Measurements from ENCODE around the gene DOK1. TPM values are rescaled to one million over a fixed set of nuclear protein-coding genes. Genes with fewer than 3 reads are reported as not detected.

The DOK1 gene
- total and polyA plus RNA-seq, 10 donors = 19.9 to 59.1 (median 39.7) TPM

DNA sequence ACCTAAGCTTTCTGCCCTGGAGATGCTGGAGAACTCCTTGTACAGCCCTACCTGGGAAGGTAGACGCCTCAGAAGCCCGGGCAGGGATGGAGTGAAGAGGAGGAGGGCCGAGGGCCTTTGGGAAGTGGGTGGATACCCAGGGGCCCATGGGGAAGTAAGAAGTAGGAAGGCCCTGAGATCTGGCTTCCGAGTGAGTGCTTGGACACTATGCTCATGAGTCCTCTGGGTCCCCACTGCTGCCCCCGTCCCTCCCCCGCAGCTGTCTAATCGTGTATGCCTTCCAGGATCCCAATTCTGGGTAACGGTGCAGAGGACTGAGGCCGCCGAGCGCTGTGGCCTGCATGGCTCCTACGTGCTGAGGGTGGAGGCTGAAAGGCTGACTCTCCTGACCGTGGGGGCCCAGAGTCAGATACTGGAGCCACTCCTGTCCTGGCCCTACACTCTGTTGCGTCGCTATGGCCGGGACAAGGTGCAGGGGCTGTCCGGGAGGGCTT lies 1.1 kb downstream of the DOK1 start:
- DNase-seq = peak; percentile 86
- Histone ChIP-seq H3K4me3 (peak overlapping the region; percentile 75 to 99 (median 86)), H3K27me3 (replicated peaks in 1 of 7) (no peaks in the 10 kb centered on the region), H3K27ac (peak overlapping the region; percentile 80 to 96 (median 92)), H3K36me3 (peaks cover 0 to 25% (median 9%) of the 10 kb centered on the region in 6 donors), H3K4me1 (peaks cover 7 to 74% (median 35%) of the 10 kb centered on the region in 6 donors), H3K9me3 (no peaks in the 10 kb centered on the region)
- WGBS, 5 donors = 42 to 80% (median 60%) methylated on average over 1 to 17 of the region's 17 CpGs
- intact Hi-C loops (cut with DNase I; ENCODE audit: low total_unique reads) = no loop called here
- TF ChIP-seq POLR2AphosphoS5 (IDR thresholded peaks at IDR 0.05) = no peak
- TF ChIP-seq POLR2A (IDR thresholded peaks at IDR 0.05) = no peak
- TF ChIP-seq, protein P1, sequence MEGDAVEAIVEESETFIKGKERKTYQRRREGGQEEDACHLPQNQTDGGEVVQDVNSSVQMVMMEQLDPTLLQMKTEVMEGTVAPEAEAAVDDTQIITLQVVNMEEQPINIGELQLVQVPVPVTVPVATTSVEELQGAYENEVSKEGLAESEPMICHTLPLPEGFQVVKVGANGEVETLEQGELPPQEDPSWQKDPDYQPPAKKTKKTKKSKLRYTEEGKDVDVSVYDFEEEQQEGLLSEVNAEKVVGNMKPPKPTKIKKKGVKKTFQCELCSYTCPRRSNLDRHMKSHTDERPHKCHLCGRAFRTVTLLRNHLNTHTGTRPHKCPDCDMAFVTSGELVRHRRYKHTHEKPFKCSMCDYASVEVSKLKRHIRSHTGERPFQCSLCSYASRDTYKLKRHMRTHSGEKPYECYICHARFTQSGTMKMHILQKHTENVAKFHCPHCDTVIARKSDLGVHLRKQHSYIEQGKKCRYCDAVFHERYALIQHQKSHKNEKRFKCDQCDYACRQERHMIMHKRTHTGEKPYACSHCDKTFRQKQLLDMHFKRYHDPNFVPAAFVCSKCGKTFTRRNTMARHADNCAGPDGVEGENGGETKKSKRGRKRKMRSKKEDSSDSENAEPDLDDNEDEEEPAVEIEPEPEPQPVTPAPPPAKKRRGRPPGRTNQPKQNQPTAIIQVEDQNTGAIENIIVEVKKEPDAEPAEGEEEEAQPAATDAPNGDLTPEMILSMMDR (IDR thresholded peaks at IDR 0.05 in 8 of 11, conservative IDR thresholded peaks at IDR 0.05 in 3 of 11) = no peak

- DNase-seq = no peak
Measured at GRCh38 chr2:74556159-74556558, 1.6 kb downstream of the DOK1 start.

GRCh38 chr2:74556831-74557370 lies 2.4 kb downstream of the DOK1 start:
- H3K27ac ChIP-seq = peak overlapping the region in 3 of 8 donors; percentile 90 to 96 (median 93)
- no peaks in the 10 kb centered on the region for H3K27me3 ChIP-seq (replicated peaks in 1 of 7)
- no peaks in the 10 kb centered on the region for H3K9me3 ChIP-seq
- H3K36me3 ChIP-seq = peaks cover 0 to 25% (median 9%) of the 10 kb centered on the region in 6 donors
- no peak overlapping the region for H3K4me3 ChIP-seq
- H3K4me1 ChIP-seq = peaks cover 7 to 74% (median 35%) of the 10 kb centered on the region in 6 donors
- intact Hi-C loops (cut with DNase I; ENCODE audit: low total_unique reads) = no loop called here
- TF ChIP-seq, protein P1 (IDR thresholded peaks at IDR 0.05 in 8 of 11, conservative IDR thresholded peaks at IDR 0.05 in 3 of 11) = no peak
- TF ChIP-seq POLR2A (IDR thresholded peaks at IDR 0.05) = no peak
- TF ChIP-seq POLR2AphosphoS5 (IDR thresholded peaks at IDR 0.05) = no peak
- no peak for DNase-seq
- WGBS, 5 donors = 87 to 96% (median 90%) methylated on average over 5 to 6 of the region's 6 CpGs

More at GRCh38 chr2:74556159-74556558, 1.6 kb downstream of the DOK1 start:
- no peaks in the 10 kb centered on the region for H3K9me3 ChIP-seq
- intact Hi-C loops (cut with DNase I; ENCODE audit: low total_unique reads) = no loop called here
- H3K4me3 ChIP-seq = peak overlapping the region in 6 of 8 donors; percentile 75 to 99 (median 86)
- H3K4me1 ChIP-seq = peaks cover 7 to 75% (median 35%) of the 10 kb centered on the region in 6 donors
- 56 to 80% (median 76%) methylated on average over 13 to 14 of the region's 14 CpGs for WGBS, 5 donors
- H3K36me3 ChIP-seq = peaks cover 0 to 25% (median 9%) of the 10 kb centered on the region in 6 donors
- TF ChIP-seq POLR2AphosphoS5 (IDR thresholded peaks at IDR 0.05) (no peak), POLR2A (IDR thresholded peaks at IDR 0.05) (no peak)
- TF ChIP-seq, protein P1 (IDR thresholded peaks at IDR 0.05 in 8 of 11, conservative IDR thresholded peaks at IDR 0.05 in 3 of 11) = no peak
- H3K27me3 ChIP-seq (replicated peaks in 1 of 7) = no peaks in the 10 kb centered on the region
- peak overlapping the region in 7 of 8 donors; percentile 90 to 96 (median 92) for H3K27ac ChIP-seq
